H1 (cell line): Measurements from ENCODE around the gene BZW2. TPM values are rescaled to one million over a fixed set of nuclear protein-coding genes. Genes with fewer than 3 reads are reported as not detected.
A peak's percentile ranks its signal among the peaks of the same experiment; 100 is the strongest.

Experiments
- CTCF ChIA-PET: fragments of 300-600 bp; sonication (Branson Sonifier 250); formaldehyde crosslinking; loops from one replicate; lab custom pipeline; 2021; ENCODE audit not compliant: partially characterized antibody; lab: Charles Lee
- POLR2A ChIA-PET: fragments of 300-600 bp; sonication (Branson Sonifier 250); formaldehyde crosslinking; loops from one replicate; lab custom pipeline; 2021; ENCODE audit warnings: inconsistent platforms; ENCODE audit not compliant: partially characterized antibody; lab: Charles Lee
- DNase-seq, 2 experiments: peaks; one replicate each; pipeline versions ENCODE4 v3.0.0 to v3.0.0-alpha.2; 2010 to 2022; ENCODE audit warnings: low spot score in 2 of 2, low read depth in 1 of 2, mixed read lengths in 1 of 2
- FAIRE-seq: peaks from 2 replicates; lab custom pipeline; 2011; peaks lifted over from hg19 to GRCh38; lab: Jason Lieb, UNC
- H2AFZ ChIP-seq: 2 replicates; pipeline ENCODE4 v1.8.1; 2012; ENCODE audit warnings: low read length, inconsistent platforms
- H2AK5ac ChIP-seq: 2 replicates; pipeline ENCODE4 v1.6.1; 2013; ENCODE audit warnings: low read depth, low read length
- H2BK120ac ChIP-seq: replicated peaks from 2 replicates; pipeline ENCODE3; 2013; ENCODE audit warnings: low read depth, low read length, inconsistent platforms
- H2BK12ac ChIP-seq: 2 replicates; pipeline ENCODE4 v1.6.1; 2013; ENCODE audit warnings: low read depth, low read length
- H2BK15ac ChIP-seq: 2 replicates; pipeline ENCODE4 v1.6.1; 2013; ENCODE audit warnings: low read length
- H2BK20ac ChIP-seq: 2 replicates; pipeline ENCODE4 v1.6.1; 2013; ENCODE audit warnings: low read length
- H2BK5ac ChIP-seq: 2 replicates; pipeline ENCODE4 v1.6.1; 2013; ENCODE audit warnings: low read depth, low read length
- H3K14ac ChIP-seq: 2 replicates; pipeline ENCODE4 v1.6.1; 2013; ENCODE audit warnings: inconsistent platforms; ENCODE audit not compliant: insufficient read length
- H3K18ac ChIP-seq: 2 replicates; pipeline ENCODE4 v1.6.1; 2013; ENCODE audit warnings: low read length; ENCODE audit errors: extremely low read depth
- H3K23ac ChIP-seq: 2 replicates; pipeline ENCODE4 v1.6.1; 2013; ENCODE audit warnings: inconsistent platforms; ENCODE audit not compliant: insufficient read length
- H3K23me2 ChIP-seq: 2 replicates; pipeline ENCODE4 v1.6.1; 2013; ENCODE audit warnings: low read depth, low read length
- H3K27ac ChIP-seq: 2 replicates; pipeline ENCODE4 v1.6.1; 2011; ENCODE audit warnings: low read depth, low read length, inconsistent platforms
- H3K27me3 ChIP-seq, 4 experiments: replicated peaks in 1 of 4; 1 replicate in 1 of 4; 2 replicates in 3 of 4; pipeline versions ENCODE4 v1.6.1 to v1.8.1; 2011 to 2013; ENCODE audit warnings: low read length in 3 of 4, mild to moderate bottlenecking in 3 of 4, inconsistent platforms in 2 of 4, mixed read lengths in 2 of 4, moderate library complexity in 1 of 4; ENCODE audit not compliant: control insufficient read depth in 3 of 4, insufficient read depth in 3 of 4; ENCODE audit errors: extremely low read depth in 1 of 4
- H3K36me3 ChIP-seq, 4 experiments: 2 replicates each; pipeline versions ENCODE4 v1.6.1 to v1.8.1; 2011 to 2013; ENCODE audit warnings: mild to moderate bottlenecking in 4 of 4, low read length in 3 of 4, moderate library complexity in 2 of 4, control low read depth in 1 of 4, inconsistent platforms in 1 of 4; ENCODE audit not compliant: insufficient read depth in 4 of 4, control insufficient read depth in 2 of 4
- H3K4ac ChIP-seq: replicated peaks from 2 replicates; pipeline ENCODE3; 2013; ENCODE audit warnings: low read length, low read depth, mixed read lengths, inconsistent platforms; ENCODE audit not compliant: insufficient read length
- H3K4me1 ChIP-seq, 4 experiments: replicated peaks in 1 of 4; 1 replicate in 1 of 4; 2 replicates in 3 of 4; pipeline versions ENCODE4 v1.6.1 to v1.8.1; 2011 to 2013; ENCODE audit warnings: low read length in 3 of 4, inconsistent platforms in 2 of 4, mixed read lengths in 1 of 4; ENCODE audit not compliant: insufficient read depth in 4 of 4, control insufficient read depth in 3 of 4
- H3K4me2 ChIP-seq, 2 experiments: 2 replicates each; pipeline versions ENCODE4 v1.6.1 to v1.8.1; 2011 to 2013; ENCODE audit warnings: low read depth in 2 of 2, low read length in 2 of 2, control low read depth in 1 of 2, inconsistent platforms in 1 of 2, mild to moderate bottlenecking in 1 of 2; ENCODE audit not compliant: insufficient read depth in 1 of 2
- H3K4me3 ChIP-seq, 4 experiments: fragments of 200-600, 300-600 bp in 1 of 4; sonication (generic), shearing (Covaris generic), sonication (Bioruptor Twin) in 1 of 4; 2 replicates each; pipeline versions ENCODE4 v1.5.1 to v1.8.1; 2011 to 2016; ENCODE audit warnings: low read length in 4 of 4, low read depth in 3 of 4, control low read depth in 2 of 4, inconsistent platforms in 2 of 4, mild to moderate bottlenecking in 2 of 4, mixed read lengths in 1 of 4, moderate library complexity in 1 of 4; ENCODE audit not compliant: insufficient read depth in 2 of 4; ENCODE audit errors: extremely low read depth in 1 of 4
- H3K56ac ChIP-seq: replicated peaks from 2 replicates; pipeline ENCODE3; 2013; ENCODE audit warnings: low read depth, mild to moderate bottlenecking, mixed read lengths, low read length, inconsistent platforms; ENCODE audit not compliant: insufficient read length
- H3K79me1 ChIP-seq: 2 replicates; pipeline ENCODE4 v1.6.1; 2013; ENCODE audit warnings: low read depth, low read length, control low read depth
- H3K79me2 ChIP-seq, 2 experiments: 2 replicates each; pipeline versions ENCODE4 v1.6.1 to v1.8.1; 2012 to 2013; ENCODE audit warnings: low read length in 2 of 2, mild to moderate bottlenecking in 2 of 2, inconsistent platforms in 1 of 2; ENCODE audit not compliant: insufficient read depth in 2 of 2, control insufficient read depth in 1 of 2
- H3K9ac ChIP-seq, 4 experiments: replicated peaks in 1 of 4; 1 replicate in 1 of 4; 2 replicates in 3 of 4; pipeline versions ENCODE4 v1.6.1 to v1.8.1; 2011 to 2013; ENCODE audit warnings: low read depth in 3 of 4, low read length in 3 of 4, control low read depth in 2 of 4, mild to moderate bottlenecking in 2 of 4, moderate library complexity in 2 of 4, inconsistent platforms in 1 of 4; ENCODE audit errors: extremely low read depth in 1 of 4
- H3K9me3 ChIP-seq, 2 experiments: 2 replicates each; pipeline versions ENCODE4 v1.6.1 to v1.8.1; 2012 to 2013; ENCODE audit warnings: mild to moderate bottlenecking in 2 of 2, moderate library complexity in 2 of 2, control low read depth in 1 of 2, inconsistent platforms in 1 of 2, low read depth in 1 of 2, low read length in 1 of 2, mixed read lengths in 1 of 2; ENCODE audit not compliant: insufficient read depth in 2 of 2
- H4K20me1 ChIP-seq, 2 experiments: replicated peaks in 1 of 2; 2 replicates each; pipeline versions ENCODE3 to v1.8.1; 2011 to 2013; ENCODE audit warnings: inconsistent platforms in 2 of 2, low read length in 2 of 2, mild to moderate bottlenecking in 1 of 2; ENCODE audit not compliant: insufficient read depth in 2 of 2, control insufficient read depth in 1 of 2
- H4K5ac ChIP-seq: 2 replicates; pipeline ENCODE4 v1.6.1; 2013; ENCODE audit warnings: low read length, low read depth, mixed read lengths, inconsistent platforms; ENCODE audit not compliant: insufficient read length
- H4K8ac ChIP-seq: 2 replicates; pipeline ENCODE4 v1.8.0; 2013; ENCODE audit warnings: mild to moderate bottlenecking, moderate library complexity, low read length, inconsistent platforms; ENCODE audit not compliant: insufficient read depth; ENCODE audit errors: extremely low read depth
- H4K91ac ChIP-seq: replicated peaks from 2 replicates; pipeline ENCODE3; 2013; ENCODE audit warnings: low read length, mixed read lengths, inconsistent platforms; ENCODE audit not compliant: insufficient read length
- ATF2 ChIP-seq: IDR thresholded peaks from 2 replicates; pipeline ENCODE4 v1.6.1; 2012; ENCODE audit warnings: low read length, inconsistent platforms
- TEAD4 ChIP-seq: IDR thresholded peaks from 2 replicates; pipeline ENCODE4 v1.6.1; 2012; ENCODE audit warnings: low read depth, low read length, inconsistent platforms, mixed read lengths
- WGBS, 2 experiments: shearing (Covaris generic) in 1 of 2; methylation state at CpG; one replicate each; pipeline versions ENCODE4 v1.1.6 to v1.1.7; 2013 to 2015; ENCODE audit warnings: low lambda C conversion rate in 2 of 2, mixed read lengths in 2 of 2, inconsistent platforms in 1 of 2, low coverage in 1 of 2, missing lambda C conversion rate in 1 of 2; ENCODE audit not compliant: insufficient replicate concordance in 2 of 2, insufficient coverage in 1 of 2, insufficient read length in 1 of 2; ENCODE audit errors: extremely low coverage in 1 of 2, missing lambda C conversion rate in 1 of 2; 5-methylcytosine and 5-hydroxymethylcytosine counted together
- polyA plus RNA-seq, 7 experiments: library from polyadenylated mRNA; depleted of rRNA in 3 of 7; stranded (reverse) in 5 of 7; unstranded in 2 of 7; fragments of >200 nt in 5 of 7; fragments of 200-250 nt in 2 of 7; gene quantifications; 1 replicate in 5 of 7; 2 replicates in 1 of 7; 4 replicates in 1 of 7; pipeline versions ENCODE4 v1.2.1 to v1.2.3, GENCODE V29; 2011 to 2013; ENCODE audit warnings: missing spikeins in 2 of 7, mixed read lengths in 2 of 7
- total RNA-seq: library from RNA; stranded (reverse); fragmentation: NEBNext Ultra II Directional; extraction: Animal tissue kit (Norgen Biotek cat#: 25700); gene quantifications from 2 replicates; pipeline ENCODE4 v1.2.1, GENCODE V29; 2021

BZW2 gene
- total and polyA plus RNA-seq, 2 of the 8 experiments (the other 6 are each of a cell fraction or from before 2014, with no cell fraction given), result 32.3 to 103 TPM

GRCh38 chr7:16675277-16675676 lies 29.3 kb downstream of the BZW2 start:
- Histone ChIP-seq H4K20me1 (peaks cover 0 to 2% of the 10 kb centered on the region in 2 experiments), H3K4me3 (no peak overlapping the region), H3K4me1 (peaks cover 0 to 8% (median 5%) of the 10 kb centered on the region in 4 experiments; a peak in 3 of 7 replicates), H3K18ac (no peak overlapping the region), H2BK120ac (no peak overlapping the region), H3K27me3 (no peaks in the 10 kb centered on the region), H4K8ac (no peak overlapping the region), H2BK20ac (no peak overlapping the region), H2AFZ (no peak overlapping the region), H4K5ac (no peak overlapping the region), H3K14ac (no peak overlapping the region), H3K23ac (no peak overlapping the region), H2BK12ac (no peak overlapping the region), H3K27ac (no peak overlapping the region), H3K36me3 (peaks cover 0 to 19% (median 4%) of the 10 kb centered on the region in 4 experiments; a peak in 4 of 8 replicates), H3K23me2 (no peaks in the 10 kb centered on the region), H3K79me2 (peaks cover 0 to 25% of the 10 kb centered on the region in 2 experiments; a peak in 2 of 4 replicates), H4K91ac (no peak overlapping the region), H3K9ac (no peak overlapping the region), H3K4me2 (no peak overlapping the region), H3K56ac (no peak overlapping the region), H2AK5ac (no peak overlapping the region), H3K79me1 (0 out of 2 replicates have a peak, but pooled peaks cover 2% of the 10 kb centered on the region), H2BK5ac (no peak overlapping the region), H2BK15ac (no peak overlapping the region), H3K9me3 (no peaks in the 10 kb centered on the region), H3K4ac (no peak overlapping the region)
- 90% methylated on average over 3 of the region's 3 CpGs; no CpG with 5 or more reads in 1 of the 2 experiments for WGBS, 2 experiments
- POLR2A ChIA-PET, result interaction anchor here (0.8 to 1.0 kb wide), 2 partner anchors 28 to 30 kb away, joined by 5 to 6 read pairs; partner anchors contain the start of gene ANKMY2
- TF ChIP-seq ATF2 (no peak), TEAD4 (0 out of 2 replicates have a peak, but pooled peaks have one; percentile 7)
- CTCF ChIA-PET, result interaction anchor here (1.0 kb wide), 2 partner anchors 13 to 16 kb away, joined by 3 to 5 read pairs; no protein-coding TSS in a partner anchor
- FAIRE-seq (no peak), DNase-seq (no peak)
